Glutamatergic neuron (in vitro differentiated cells): ENCODE results near the gene GOLGA6A. TPM values are rescaled to one million over a fixed set of nuclear protein-coding genes. Genes with fewer than 3 reads are reported as not detected.
"Not testable (repeated sequence)": the region's sequence is repeated elsewhere in the genome, so short reads cannot be mapped to it uniquely, and the experiment has no call there.

Experiments used
- DNase-seq: peaks from one replicate; pipeline ENCODE4 v3.0.0; 2022
- H3K27ac Mint-ChIP-seq: one replicate; pipeline ENCODE4 v1.8.0; 2020; ENCODE audit warnings: mild to moderate bottlenecking, mixed read lengths, inconsistent platforms; ENCODE audit not compliant: unreplicated experiment
- H3K27me3 Mint-ChIP-seq: one replicate; pipeline ENCODE4 v1.8.0; 2020; ENCODE audit warnings: mild to moderate bottlenecking, moderate library complexity, mixed read lengths, inconsistent platforms; ENCODE audit not compliant: unreplicated experiment
- H3K36me3 Mint-ChIP-seq: one replicate; pipeline ENCODE4 v1.8.0; 2020; ENCODE audit warnings: mild to moderate bottlenecking, mixed read lengths, inconsistent platforms; ENCODE audit not compliant: unreplicated experiment
- H3K4me1 Mint-ChIP-seq: one replicate; pipeline ENCODE4 v1.8.0; 2020; ENCODE audit warnings: mild to moderate bottlenecking, low read depth, mixed read lengths, inconsistent platforms; ENCODE audit not compliant: unreplicated experiment
- H3K4me3 Mint-ChIP-seq: one replicate; pipeline ENCODE4 v1.8.0; 2020; ENCODE audit warnings: mild to moderate bottlenecking, mixed read lengths, inconsistent platforms; ENCODE audit not compliant: unreplicated experiment
- H3K9me3 Mint-ChIP-seq: one replicate; pipeline ENCODE4 v1.8.0; 2020; ENCODE audit warnings: mild to moderate bottlenecking, moderate library complexity, mixed read lengths, inconsistent platforms; ENCODE audit not compliant: unreplicated experiment
- total RNA-seq: library from RNA; stranded (reverse); fragmentation: NEBNext Ultra II Directional; extraction: Animal tissue kit (Norgen Biotek cat#: 25700); gene quantifications from one replicate; pipeline ENCODE4 v1.2.1, GENCODE V29; 2021; ENCODE audit not compliant: unreplicated experiment
- TF ChIP-seq, protein P1 (sequence below): fragments of 200-600 bp; sonication (generic); IDR thresholded peaks from one replicate; pipeline ENCODE4 v1.5.0; 2021; ENCODE audit not compliant: partially characterized antibody, unreplicated experiment

Gene GOLGA6A
- total RNA-seq, 1 donor from 2014 or later, result 0.83 TPM

DNA sequence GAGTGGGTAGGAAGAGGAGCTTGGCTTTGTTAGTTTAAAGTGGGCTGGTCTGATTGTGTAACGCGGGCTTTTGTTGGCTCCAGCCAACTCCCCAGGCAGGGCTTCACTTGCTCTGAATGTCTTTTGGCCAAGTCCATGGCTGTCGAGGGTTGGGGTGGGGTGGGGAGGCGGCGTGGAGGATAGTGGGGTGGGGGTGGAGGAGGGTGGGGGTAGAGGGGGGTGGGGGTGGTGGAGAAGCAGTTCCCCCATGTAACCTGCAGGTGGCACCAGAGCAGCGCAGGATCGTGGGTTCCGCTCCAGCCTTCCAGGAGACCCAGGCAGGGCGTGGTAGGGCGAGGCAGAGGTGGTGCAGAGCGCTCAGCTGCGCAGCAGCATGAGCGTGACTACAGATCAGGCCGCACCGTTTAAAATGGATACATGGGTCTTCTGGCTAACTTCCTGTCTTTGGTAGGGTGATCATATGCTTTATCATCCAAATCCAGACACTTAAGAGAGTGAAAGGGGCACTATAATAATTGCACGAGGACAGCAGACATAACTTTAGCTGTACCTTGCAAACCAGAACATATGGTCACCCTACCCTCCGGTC, 28.3 kb downstream of the GOLGA6A start:
- no peak overlapping the region for H3K4me3 Mint-ChIP-seq
- TF ChIP-seq, protein P1, sequence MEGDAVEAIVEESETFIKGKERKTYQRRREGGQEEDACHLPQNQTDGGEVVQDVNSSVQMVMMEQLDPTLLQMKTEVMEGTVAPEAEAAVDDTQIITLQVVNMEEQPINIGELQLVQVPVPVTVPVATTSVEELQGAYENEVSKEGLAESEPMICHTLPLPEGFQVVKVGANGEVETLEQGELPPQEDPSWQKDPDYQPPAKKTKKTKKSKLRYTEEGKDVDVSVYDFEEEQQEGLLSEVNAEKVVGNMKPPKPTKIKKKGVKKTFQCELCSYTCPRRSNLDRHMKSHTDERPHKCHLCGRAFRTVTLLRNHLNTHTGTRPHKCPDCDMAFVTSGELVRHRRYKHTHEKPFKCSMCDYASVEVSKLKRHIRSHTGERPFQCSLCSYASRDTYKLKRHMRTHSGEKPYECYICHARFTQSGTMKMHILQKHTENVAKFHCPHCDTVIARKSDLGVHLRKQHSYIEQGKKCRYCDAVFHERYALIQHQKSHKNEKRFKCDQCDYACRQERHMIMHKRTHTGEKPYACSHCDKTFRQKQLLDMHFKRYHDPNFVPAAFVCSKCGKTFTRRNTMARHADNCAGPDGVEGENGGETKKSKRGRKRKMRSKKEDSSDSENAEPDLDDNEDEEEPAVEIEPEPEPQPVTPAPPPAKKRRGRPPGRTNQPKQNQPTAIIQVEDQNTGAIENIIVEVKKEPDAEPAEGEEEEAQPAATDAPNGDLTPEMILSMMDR, result peak; percentile 47
- H3K4me1 Mint-ChIP-seq, result peaks cover 10% of the 10 kb centered on the region
- H3K9me3 Mint-ChIP-seq, result no peaks in the 10 kb centered on the region
- peak; percentile 82 for DNase-seq
- peaks cover 6% of the 10 kb centered on the region for H3K27me3 Mint-ChIP-seq
- no peak overlapping the region for H3K27ac Mint-ChIP-seq
- no peaks in the 10 kb centered on the region for H3K36me3 Mint-ChIP-seq

DNA sequence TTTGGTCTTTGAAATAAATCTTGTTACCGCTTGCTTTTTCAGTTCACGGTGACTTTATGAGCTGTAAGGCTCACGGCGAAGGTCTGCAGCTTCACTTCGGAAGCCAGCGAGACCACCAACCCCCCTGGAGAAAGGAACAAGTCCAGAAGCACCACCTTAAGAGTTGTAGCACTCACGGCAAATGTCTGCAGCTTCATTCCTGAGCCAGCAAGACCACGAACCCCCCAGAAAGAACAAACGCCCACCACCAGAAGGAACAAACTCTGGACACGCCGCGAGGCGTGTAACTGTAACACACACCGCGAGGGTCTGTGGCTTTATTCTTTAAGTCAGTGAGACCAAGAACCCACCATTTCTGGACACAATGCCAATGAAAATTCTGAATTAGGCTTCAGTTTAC, 28.8 kb downstream of the GOLGA6A start:
- Mint-ChIP-seq H3K36me3 (no peaks in the 10 kb centered on the region), H3K27me3 (peaks cover 6% of the 10 kb centered on the region), H3K27ac (peak overlapping the region; percentile 43), H3K4me1 (peaks cover 10% of the 10 kb centered on the region), H3K9me3 (no peaks in the 10 kb centered on the region), H3K4me3 (no peak overlapping the region)
- TF ChIP-seq, protein P1, result no peak
- DNase-seq, result peak; percentile 6

DNA sequence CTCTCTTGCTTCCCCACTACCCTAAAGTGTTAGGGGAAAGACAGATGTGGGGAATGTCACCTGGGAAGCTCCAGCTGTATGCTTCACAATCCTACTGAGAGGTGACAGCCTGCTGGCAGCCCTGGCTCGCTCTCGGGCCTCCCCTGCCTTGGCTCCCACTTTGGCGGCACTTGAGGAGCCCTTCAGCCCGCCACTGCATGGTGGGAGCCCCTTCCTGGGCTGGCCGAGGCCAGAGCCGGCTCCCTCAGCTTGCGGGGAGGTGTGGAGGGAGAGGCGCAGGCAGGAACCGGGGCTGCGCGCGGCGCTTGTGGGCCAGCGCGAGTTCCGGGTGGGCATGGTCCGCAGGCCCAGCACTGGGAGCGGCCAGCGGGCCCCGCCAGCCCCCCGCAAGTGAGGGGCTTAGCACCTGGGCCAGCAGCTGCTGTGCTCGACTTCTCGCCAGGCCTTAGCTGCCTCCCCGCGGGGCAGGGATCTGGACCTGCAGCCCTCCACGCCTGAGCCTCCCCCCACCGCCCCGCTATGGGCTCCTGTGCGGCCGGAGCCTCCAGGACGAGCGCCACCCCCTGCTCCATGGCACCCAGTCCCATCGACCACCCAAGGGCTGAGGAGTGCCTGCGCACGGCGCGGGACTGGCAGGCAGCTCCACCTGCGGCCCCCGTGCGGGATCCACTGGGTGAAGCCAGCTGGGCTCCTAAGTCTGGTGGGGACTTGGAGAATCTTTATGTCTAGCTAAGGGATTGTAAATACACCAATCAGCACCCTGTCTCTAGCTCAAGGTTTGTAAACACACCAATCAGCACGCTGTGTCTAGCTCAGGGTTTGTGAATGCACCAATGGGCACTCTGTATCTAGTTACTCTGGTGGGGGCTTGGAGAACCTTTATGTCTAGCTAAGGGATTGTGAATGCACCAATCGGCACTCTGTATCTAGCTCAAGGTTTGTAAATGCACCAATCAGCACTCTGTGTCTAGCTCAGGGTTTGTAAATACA, 29.8 kb downstream of the GOLGA6A start:
- H3K4me3 Mint-ChIP-seq, H3K27me3 Mint-ChIP-seq, H3K9me3 Mint-ChIP-seq, H3K36me3 Mint-ChIP-seq, H3K27ac Mint-ChIP-seq, H3K4me1 Mint-ChIP-seq: not testable (repeated sequence)
- peak; percentile 13 for DNase-seq

DNA sequence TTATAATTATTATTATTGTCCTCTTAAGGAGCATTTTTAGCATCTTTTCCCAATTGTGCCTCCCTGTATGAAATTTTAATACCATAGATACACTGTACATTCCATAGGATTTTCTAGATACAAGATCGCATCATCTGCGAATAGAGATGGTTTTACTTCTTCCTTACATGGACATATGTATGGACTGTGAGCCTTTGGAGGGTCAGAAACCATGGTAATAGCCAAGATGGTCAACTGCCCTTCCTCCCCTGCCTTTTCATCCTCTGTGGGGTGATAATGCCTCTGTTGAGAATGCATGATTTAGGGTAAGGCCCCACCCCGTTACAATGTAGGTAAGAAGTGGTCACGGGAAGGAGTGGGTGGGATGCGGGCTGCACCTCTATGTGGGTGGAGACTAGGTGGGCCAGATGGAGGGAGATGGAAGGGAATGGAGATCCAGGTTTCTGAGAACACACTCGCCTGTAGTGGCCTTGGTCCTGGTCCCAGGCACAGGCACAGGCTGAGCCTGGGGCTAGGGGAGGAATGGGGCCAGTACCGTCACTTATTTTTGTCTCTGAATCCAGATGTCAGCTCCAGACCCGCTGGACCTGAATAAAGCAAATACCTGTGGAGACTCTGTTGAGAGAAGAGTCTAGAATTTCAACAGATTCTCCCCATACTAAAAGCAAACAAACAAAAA, 31.7 kb downstream of the GOLGA6A start:
- Mint-ChIP-seq H3K36me3 (no peaks in the 10 kb centered on the region), H3K4me3 (peak overlapping the region; percentile 16), H3K27me3 (peaks cover 7% of the 10 kb centered on the region), H3K4me1 (peaks cover 10% of the 10 kb centered on the region), H3K9me3 (no peaks in the 10 kb centered on the region), H3K27ac (no peak overlapping the region)
- TF ChIP-seq, protein P1, result no peak
- DNase-seq, result peak; percentile 3

DNA sequence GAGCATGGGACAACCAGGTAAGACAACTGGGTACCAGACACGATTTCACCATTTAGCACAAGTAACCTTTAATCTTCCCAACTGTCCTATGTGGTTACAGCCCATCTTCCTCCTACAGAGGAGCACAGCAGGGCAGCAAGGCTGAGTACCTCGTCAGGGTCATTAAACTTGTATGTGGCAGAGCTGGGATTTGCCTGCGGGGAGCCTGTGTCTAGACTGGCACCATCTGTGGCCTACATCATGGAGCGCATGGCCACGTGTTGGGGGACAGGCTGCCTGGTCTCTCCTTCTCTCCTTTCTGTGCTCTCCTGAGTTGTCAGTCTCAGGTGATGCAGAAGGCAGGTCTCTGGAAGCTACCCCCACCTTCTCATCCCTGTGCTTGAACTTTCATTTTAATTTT, 32.2 kb downstream of the GOLGA6A start:
- Mint-ChIP-seq H3K9me3 (peaks cover 4% of the 10 kb centered on the region), H3K27me3 (peaks cover 7% of the 10 kb centered on the region), H3K36me3 (no peaks in the 10 kb centered on the region), H3K27ac (no peak overlapping the region), H3K4me1 (peaks cover 10% of the 10 kb centered on the region), H3K4me3 (no peak overlapping the region)
- TF ChIP-seq, protein P1, result no peak
- DNase-seq, result peak; percentile 19
